HCT116 (cell line): ENCODE measurements around the gene CAPN2. TPM values are rescaled to one million over a fixed set of nuclear protein-coding genes. Genes with fewer than 3 reads are reported as not detected.

Source experiments
- ATAC-seq: fragments of 200-7000 bp; cut with Tn5 transposase; 2 replicates; pipeline ENCODE4 v1.9.1; 2020; ENCODE audit warnings: mild to moderate bottlenecking, moderate library complexity
- BruUV-seq: library from RNA; stranded (reverse); fragments of 400-500 nt; replicated peaks from 2 replicates; lab custom pipeline; 2021; lab: Mats Ljungman, UMichigan
- CTCF ChIA-PET: fragments of 300-600 bp; sonication (Branson Sonifier 250); formaldehyde crosslinking; loops from one replicate; lab custom pipeline; 2021; ENCODE audit warnings: antibody characterized with exemption; lab: Charles Lee
- POLR2A ChIA-PET: fragments of 300-600, 350-600 bp; sonication (Branson Sonifier 250); formaldehyde crosslinking; loops from one replicate; lab custom pipeline; 2021; ENCODE audit warnings: antibody characterized with exemption; lab: Charles Lee
- RAD21 ChIA-PET, 2 experiments: fragments of 300-600 bp; sonication (Branson Sonifier 250); formaldehyde crosslinking; loops; one replicate each; lab custom pipeline; 2023; ENCODE audit warnings: low total read pairs in 2 of 2; ENCODE audit not compliant: uncharacterized antibody in 2 of 2, unreplicated experiment in 2 of 2, low non-redundant PET in 1 of 2; lab: Charles Lee
- DNase-seq: peaks from one replicate; pipeline ENCODE4 v3.0.0-alpha.2; 2010; ENCODE audit warnings: low read depth, low spot score
- H2AFZ ChIP-seq: fragments of 200-600 bp; shearing (Covaris generic), sonication (generic); 2 replicates; pipeline ENCODE4 v1.6.1; 2017; ENCODE audit warnings: low read depth, mixed run types, mixed read lengths, antibody characterized with exemption, low read length; ENCODE audit not compliant: poor library complexity, severe bottlenecking
- H3K27ac ChIP-seq: 2 replicates; pipeline ENCODE4 v1.5.1; 2012; ENCODE audit warnings: low read depth, low read length
- H3K27me3 ChIP-seq: fragments of 200-600 bp; sonication (generic); 2 replicates; pipeline ENCODE4 v1.6.1; 2016; ENCODE audit warnings: mixed run types, low read length, mixed read lengths; ENCODE audit not compliant: insufficient read depth
- H3K36me3 ChIP-seq, 2 experiments: fragments of 200-500 bp in 1 of 2; fragments of 200-600 bp in 1 of 2; sonication (Bioruptor generic) in 1 of 2; sonication (generic) in 1 of 2; 2 replicates each; pipeline versions ENCODE4 v1.5.1 to v1.6.1; 2014 to 2016; ENCODE audit warnings: low read length in 2 of 2, inconsistent platforms in 1 of 2, mixed read lengths in 1 of 2, mixed run types in 1 of 2; ENCODE audit not compliant: insufficient read depth in 2 of 2, control insufficient read depth in 1 of 2
- H3K4me1 ChIP-seq, 2 experiments: fragments of 200-600 bp in 1 of 2; sonication (generic) in 1 of 2; 2 replicates each; pipeline versions ENCODE4 v1.5.1 to v1.6.1; 2012 to 2017; ENCODE audit warnings: low read length in 2 of 2, inconsistent platforms in 1 of 2, mild to moderate bottlenecking in 1 of 2, mixed read lengths in 1 of 2, mixed run types in 1 of 2, moderate library complexity in 1 of 2; ENCODE audit not compliant: insufficient read depth in 2 of 2, control insufficient read depth in 1 of 2
- H3K4me2 ChIP-seq: fragments of 200-600 bp; sonication (generic); 2 replicates; pipeline ENCODE4 v1.6.1; 2017; ENCODE audit warnings: mixed run types, low read length, mixed read lengths
- H3K4me3 ChIP-seq, 2 experiments: fragments of 200-600 bp in 1 of 2; sonication (generic) in 1 of 2; replicated peaks in 1 of 2; 2 replicates each; pipeline ENCODE4 v1.5.1; 2011 to 2016; ENCODE audit warnings: low read length in 2 of 2, control low read depth in 1 of 2, low read depth in 1 of 2, mild to moderate bottlenecking in 1 of 2, mixed read lengths in 1 of 2, mixed run types in 1 of 2
- H3K79me2 ChIP-seq: fragments of 200-600 bp; sonication (generic); 2 replicates; pipeline ENCODE4 v1.6.1; 2017; ENCODE audit warnings: mild to moderate bottlenecking, mixed run types, low read length, moderate library complexity, mixed read lengths; ENCODE audit not compliant: insufficient read depth
- H3K9ac ChIP-seq: fragments of 200-600 bp; sonication (generic); 2 replicates; pipeline ENCODE4 v1.6.1; 2016; ENCODE audit warnings: low read length, mixed read lengths
- H3K9me2 ChIP-seq: fragments of 200-600 bp; sonication (generic), shearing (Covaris generic); 2 replicates; pipeline ENCODE4 v1.6.1; 2017; ENCODE audit warnings: mixed run types, mild to moderate bottlenecking, moderate library complexity; ENCODE audit not compliant: insufficient read depth
- H3K9me3 ChIP-seq, 2 experiments: fragments of 200-500 bp in 1 of 2; fragments of 200-600 bp in 1 of 2; sonication (Bioruptor generic) in 1 of 2; sonication (generic) in 1 of 2; 2 replicates each; pipeline ENCODE4 v1.6.1; 2014 to 2017; ENCODE audit warnings: low read length in 2 of 2, mixed read lengths in 2 of 2, inconsistent platforms in 1 of 2, low read depth in 1 of 2, mild to moderate bottlenecking in 1 of 2, mixed run types in 1 of 2, moderate library complexity in 1 of 2; ENCODE audit not compliant: control insufficient read depth in 1 of 2, insufficient read depth in 1 of 2
- H4K20me1 ChIP-seq: fragments of 200-600 bp; sonication (generic), shearing (Covaris generic); 2 replicates; pipeline ENCODE4 v1.6.1; 2017; ENCODE audit warnings: mixed run types, mild to moderate bottlenecking, moderate library complexity; ENCODE audit not compliant: insufficient read depth
- CBX3 ChIP-seq: IDR thresholded peaks from 2 replicates; pipeline ENCODE4 v1.6.1; 2012; ENCODE audit warnings: low read depth
- CEBPB ChIP-seq: IDR thresholded peaks from 2 replicates; pipeline ENCODE4 v1.6.1; 2012; ENCODE audit warnings: low read depth
- EGR1 ChIP-seq: IDR thresholded peaks from 2 replicates; pipeline ENCODE4 v1.6.1; 2012; ENCODE audit warnings: low read depth
- EZH2phosphoT487 ChIP-seq: fragments of 200-600 bp; IDR thresholded peaks from 2 replicates; pipeline ENCODE4 v1.6.1; 2018; ENCODE audit warnings: antibody characterized with exemption, borderline replicate concordance
- FOSL1 ChIP-seq: IDR thresholded peaks from 2 replicates; pipeline ENCODE4 v1.6.1; 2012; ENCODE audit warnings: low read depth
- JUND ChIP-seq: IDR thresholded peaks from 2 replicates; pipeline ENCODE4 v1.6.1; 2012
- POLR2A ChIP-seq: IDR thresholded peaks from 2 replicates; pipeline ENCODE4 v1.7.0; 2011; ENCODE audit warnings: borderline replicate concordance; ENCODE audit not compliant: insufficient read depth, insufficient read length; ENCODE audit errors: extremely low read depth
- POLR2AphosphoS5 ChIP-seq: IDR thresholded peaks from 2 replicates; pipeline ENCODE4 v1.6.1; 2011; ENCODE audit warnings: mild to moderate bottlenecking, low read depth, low read length, moderate library complexity
- RAD21 ChIP-seq: IDR thresholded peaks from 2 replicates; pipeline ENCODE4 v1.6.1; 2012; ENCODE audit warnings: low read depth, mild to moderate bottlenecking
- SIN3A ChIP-seq: IDR thresholded peaks from 2 replicates; pipeline ENCODE4 v1.6.1; 2012; ENCODE audit warnings: low read depth
- SP1 ChIP-seq: IDR thresholded peaks from 2 replicates; pipeline ENCODE4 v1.6.1; 2012; ENCODE audit warnings: low read depth
- SRF ChIP-seq: IDR thresholded peaks from 2 replicates; pipeline ENCODE4 v1.6.1; 2012; ENCODE audit warnings: low read depth
- TCF7L2 ChIP-seq: IDR thresholded peaks from 2 replicates; pipeline ENCODE4 v1.7.0; 2011; ENCODE audit warnings: borderline replicate concordance, inconsistent platforms; ENCODE audit not compliant: insufficient read depth, insufficient read length; ENCODE audit errors: extremely low read depth
- YY1 ChIP-seq: IDR thresholded peaks from 2 replicates; pipeline ENCODE4 v1.6.1; 2011; ENCODE audit warnings: low read length, low read depth, moderate library complexity, mild to moderate bottlenecking; ENCODE audit not compliant: insufficient replicate concordance; ENCODE audit errors: extremely low read depth
- ZFX ChIP-seq: fragments of 450-650 bp; IDR thresholded peaks from 2 replicates; pipeline ENCODE4 v1.6.1; 2017
- ZNF274 ChIP-seq: fragments of 200-500 bp; sonication (Bioruptor generic); IDR thresholded peaks from 2 replicates; pipeline ENCODE4 v1.6.1; 2014; ENCODE audit warnings: mild to moderate bottlenecking, low read depth, low read length, inconsistent platforms
- intact Hi-C: fragments of 100-400 bp; cut with micrococcal nuclease; formaldehyde crosslinking; loops from 2 replicates; pipeline ENCODE4 v1.10.0; 2022
- total RNA-seq: library from RNA; stranded (reverse); gene quantifications from one replicate; pipeline ENCODE4 v1.2.1, GENCODE V29; 2021; ENCODE audit not compliant: unreplicated experiment
- TF ChIP-seq, protein P1 (sequence below): IDR thresholded peaks from 2 replicates; pipeline ENCODE4 v1.6.1; 2012
- TF ChIP-seq, protein P2 (sequence below), 3 experiments: fragments of 200-600 bp in 1 of 3; sonication (generic) in 1 of 3; IDR thresholded peaks in 2 of 3; conservative IDR thresholded peaks in 1 of 3; 2 replicates each; pipeline ENCODE4 v1.5.1; 2012 to 2017; ENCODE audit warnings: low read depth in 2 of 3, low read length in 2 of 3, antibody characterized with exemption in 1 of 3, borderline replicate concordance in 1 of 3, control low read depth in 1 of 3, mild to moderate bottlenecking in 1 of 3, mixed read lengths in 1 of 3, mixed run types in 1 of 3, moderate library complexity in 1 of 3; ENCODE audit not compliant: insufficient read depth in 1 of 3

The CAPN2 gene
- total RNA-seq, 1 experiment from 2014 or later: 173 TPM

DNA sequence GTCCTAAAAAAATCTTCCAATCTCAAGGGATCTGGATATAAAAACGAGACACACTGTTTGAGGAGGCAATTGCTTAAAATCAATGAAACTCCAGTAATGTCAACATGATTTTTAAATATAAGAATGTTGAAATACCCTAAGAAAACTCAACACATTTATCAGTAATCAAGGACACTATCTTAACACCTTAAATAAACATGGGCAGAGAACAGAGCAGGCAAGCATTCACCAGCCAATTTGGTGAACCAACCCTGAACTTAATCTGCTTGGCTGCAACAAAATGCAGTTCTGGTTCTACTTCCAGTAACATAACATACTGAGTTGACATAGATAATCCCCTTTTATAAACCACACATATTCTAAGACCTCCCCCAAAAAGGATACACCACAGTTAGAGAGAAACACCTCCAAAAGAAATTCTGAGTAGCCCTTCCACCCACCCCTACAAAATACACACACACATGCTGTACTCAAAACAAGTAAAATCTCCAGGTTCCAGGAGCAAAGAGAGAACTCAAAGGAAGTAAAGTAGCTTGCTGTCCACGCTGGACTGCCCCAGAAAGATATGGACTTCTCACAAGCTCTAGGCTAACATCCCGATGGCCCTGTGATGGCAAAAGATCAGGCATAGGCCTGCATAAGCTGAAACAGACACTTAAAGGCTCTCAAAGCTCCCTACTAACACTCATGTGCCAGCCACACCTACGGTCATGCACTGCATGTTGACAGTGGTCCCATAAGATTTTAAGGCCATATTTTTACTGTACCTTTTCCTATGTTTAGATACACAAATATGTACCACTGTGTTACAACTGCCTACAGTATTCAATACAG, 102.9 kb downstream of the CAPN2 start:
- RAD21 ChIA-PET: no interaction called here
- Histone ChIP-seq H3K27ac (no peak overlapping the region), H3K9ac (no peak overlapping the region), H3K9me2 (no peaks in the 10 kb centered on the region)
- POLR2A ChIA-PET: no interaction called here
- CTCF ChIA-PET: interaction anchor here (0.6 kb wide), 1 partner anchor 69 kb away, joined by 3 read pairs; no protein-coding TSS in a partner anchor
- intact Hi-C loops: loop anchor here (10.0 kb wide), 1 partner anchor 520 kb away; the partner anchor contains the start of gene NVL
- no peak for TF ChIP-seq RAD21
- no peak for TF ChIP-seq FOSL1
- TF ChIP-seq POLR2A: no peak
- TF ChIP-seq ZFX: no peak
- no peak for TF ChIP-seq SIN3A
- no peak for TF ChIP-seq POLR2AphosphoS5
- TF ChIP-seq, all 23 proteins: peak for 0
- Histone ChIP-seq H4K20me1 (peaks cover 10% of the 10 kb centered on the region; the same call in 1 of the 2 replicates), H3K4me2 (peak overlapping the region; percentile 58), H3K9me3 (no peaks in the 10 kb centered on the region), H3K79me2 (peaks cover 20% of the 10 kb centered on the region), H3K4me1 (peaks cover 0 to 28% of the 10 kb centered on the region in 2 experiments; a peak in 2 of 4 replicates), H3K36me3 (peaks cover 2 to 3% of the 10 kb centered on the region in 2 experiments; a peak in 1 of 4 replicates), H3K27me3 (no peaks in the 10 kb centered on the region), H2AFZ (no peak overlapping the region), H3K4me3 (no peak overlapping the region)
- BruUV-seq: no TSS peak
- DNase-seq (no peak), ATAC-seq (no peak; the same call in 1 of the 2 replicates)

DNA sequence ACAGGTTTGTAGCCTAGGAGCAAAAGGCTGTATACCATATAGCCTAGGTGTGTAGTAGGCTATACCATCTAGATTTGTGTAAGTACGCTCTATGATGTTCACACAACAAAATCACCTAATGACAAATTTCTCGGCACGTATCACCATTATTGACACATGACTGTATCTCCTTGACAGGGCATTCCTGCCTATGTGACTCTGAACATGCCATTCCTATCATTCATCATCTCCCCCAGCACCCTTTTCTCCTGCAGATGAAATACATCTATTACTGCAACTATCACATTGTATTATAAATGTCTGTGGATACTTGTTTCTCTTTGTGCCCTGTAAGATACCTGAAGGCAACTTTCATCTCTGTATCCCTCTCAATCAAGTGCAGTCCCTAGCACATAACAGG, 103.5 kb downstream of the CAPN2 start:
- Histone ChIP-seq H3K4me3 (no peak overlapping the region), H3K4me1 (peaks cover 0 to 22% of the 10 kb centered on the region in 2 experiments; a peak in 2 of 4 replicates), H3K4me2 (peak overlapping the region; percentile 58), H3K79me2 (peaks cover 19% of the 10 kb centered on the region), H3K9me2 (no peaks in the 10 kb centered on the region), H2AFZ (no peak overlapping the region), H3K27me3 (no peaks in the 10 kb centered on the region), H3K9ac (0 out of 2 replicates have a peak overlapping the region, but pooled peaks have one; percentile 15), H3K36me3 (peaks cover 2 to 6% of the 10 kb centered on the region in 2 experiments; a peak in 1 of 4 replicates), H4K20me1 (peaks cover 10% of the 10 kb centered on the region; the same call in 1 of the 2 replicates), H3K27ac (no peak overlapping the region), H3K9me3 (no peaks in the 10 kb centered on the region)
- ChIA-PET RAD21 (no interaction called here), CTCF (interaction anchor here (0.6 kb wide), 1 partner anchor 69 kb away, joined by 3 read pairs; no protein-coding TSS in a partner anchor), POLR2A (no interaction called here)
- intact Hi-C loops: loop anchor here (10.0 kb wide), 1 partner anchor 519 kb away; the partner anchor contains the start of gene NVL
- DNase-seq: no peak
- no TSS peak for BruUV-seq
- ATAC-seq: peak; percentile 69
- TF ChIP-seq SP1 (peak; percentile 30; the same call in 1 of the 2 replicates), CEBPB (0 out of 2 replicates have a peak, but pooled peaks have one; percentile 18), EZH2phosphoT487 (no peak), ZNF274 (no peak), ZFX (no peak), YY1 (no peak), TCF7L2 (no peak), EGR1 (no peak), FOSL1 (peak; percentile 32; the same call in 1 of the 2 replicates), CBX3 (no peak), SRF (no peak), JUND (peak; percentile 53), POLR2AphosphoS5 (no peak), SIN3A (peak; percentile 57; the same call in 1 of the 2 replicates)
- TF ChIP-seq, protein P1, sequence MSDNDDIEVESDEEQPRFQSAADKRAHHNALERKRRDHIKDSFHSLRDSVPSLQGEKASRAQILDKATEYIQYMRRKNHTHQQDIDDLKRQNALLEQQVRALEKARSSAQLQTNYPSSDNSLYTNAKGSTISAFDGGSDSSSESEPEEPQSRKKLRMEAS: peak; percentile 40; the same call in 1 of the 2 replicates
- TF ChIP-seq, protein P2, sequence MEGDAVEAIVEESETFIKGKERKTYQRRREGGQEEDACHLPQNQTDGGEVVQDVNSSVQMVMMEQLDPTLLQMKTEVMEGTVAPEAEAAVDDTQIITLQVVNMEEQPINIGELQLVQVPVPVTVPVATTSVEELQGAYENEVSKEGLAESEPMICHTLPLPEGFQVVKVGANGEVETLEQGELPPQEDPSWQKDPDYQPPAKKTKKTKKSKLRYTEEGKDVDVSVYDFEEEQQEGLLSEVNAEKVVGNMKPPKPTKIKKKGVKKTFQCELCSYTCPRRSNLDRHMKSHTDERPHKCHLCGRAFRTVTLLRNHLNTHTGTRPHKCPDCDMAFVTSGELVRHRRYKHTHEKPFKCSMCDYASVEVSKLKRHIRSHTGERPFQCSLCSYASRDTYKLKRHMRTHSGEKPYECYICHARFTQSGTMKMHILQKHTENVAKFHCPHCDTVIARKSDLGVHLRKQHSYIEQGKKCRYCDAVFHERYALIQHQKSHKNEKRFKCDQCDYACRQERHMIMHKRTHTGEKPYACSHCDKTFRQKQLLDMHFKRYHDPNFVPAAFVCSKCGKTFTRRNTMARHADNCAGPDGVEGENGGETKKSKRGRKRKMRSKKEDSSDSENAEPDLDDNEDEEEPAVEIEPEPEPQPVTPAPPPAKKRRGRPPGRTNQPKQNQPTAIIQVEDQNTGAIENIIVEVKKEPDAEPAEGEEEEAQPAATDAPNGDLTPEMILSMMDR (IDR thresholded peaks at IDR 0.05 in 2 of 3, conservative IDR thresholded peaks at IDR 0.05 in 1 of 3; ENCODE audit: borderline replicate concordance in 1 of 3, insufficient read depth in 1 of 3, low read depth in 2 of 3, low read length in 2 of 3): no peak
